Globus pallidus (tissue), 1 donor: Measurements from ENCODE around the gene GALNT5.
"Not testable (repeated sequence)": the region's sequence is repeated elsewhere in the genome, so short reads cannot be mapped to it uniquely, and the experiment has no call there.

Experiments used
- DNase-seq: peaks from one replicate; pipeline ENCODE4 v3.0.0-alpha.2; 2015; ENCODE audit warnings: low spot score

GALNT5 gene

GRCh38 chr2:157257312-157258252 lies at the start of gene GALNT5:
Gene GALNT5 (plus strand): TSS chr2:157257705. CDS start chr2:157258083, 378 bp downstream.
- no peak for DNase-seq

GRCh38 chr2:157216286-157216965 lies 41.1 kb upstream of the GALNT5 start:
- DNase-seq, result no peak

GRCh38 chr2:157217409-157217808 lies 40.1 kb upstream of the GALNT5 start:
- DNase-seq, result no peak

GRCh38 chr2:157218911-157219310 lies 38.6 kb upstream of the GALNT5 start:
- no peak for DNase-seq

- DNase-seq, result no peak
Measured at GRCh38 chr2:157220502-157220901, 37.0 kb upstream of the GALNT5 start.

GRCh38 chr2:157221394-157221988 lies 36.0 kb upstream of the GALNT5 start:
- DNase-seq, result no peak

GRCh38 chr2:157223624-157224205 lies 33.8 kb upstream of the GALNT5 start:
- no peak for DNase-seq

- DNase-seq, result not testable (repeated sequence)
Measured at GRCh38 chr2:157224448-157224847, 33.1 kb upstream of the GALNT5 start.

GRCh38 chr2:157227592-157227991 lies 29.9 kb upstream of the GALNT5 start:
- DNase-seq, result no peak

GRCh38 chr2:157228946-157229345 lies 28.6 kb upstream of the GALNT5 start:
- DNase-seq, result no peak

- no peak for DNase-seq
Measured at GRCh38 chr2:157229572-157229971, 27.9 kb upstream of the GALNT5 start.

- DNase-seq, result no peak
Measured at GRCh38 chr2:157231476-157231875, 26.0 kb upstream of the GALNT5 start.

- no peak for DNase-seq
Measured at GRCh38 chr2:157233506-157233905, 24.0 kb upstream of the GALNT5 start.

- no peak for DNase-seq
Measured at GRCh38 chr2:157236404-157236803, 21.1 kb upstream of the GALNT5 start.

- DNase-seq, result no peak
Measured at GRCh38 chr2:157238296-157238695, 19.2 kb upstream of the GALNT5 start.

- DNase-seq, result no peak
Measured at GRCh38 chr2:157244691-157245090, 12.8 kb upstream of the GALNT5 start.

- DNase-seq, result no peak
Measured at GRCh38 chr2:157245144-157245840, 12.2 kb upstream of the GALNT5 start.

GRCh38 chr2:157245846-157246764 lies 11.4 kb upstream of the GALNT5 start:
- DNase-seq, result no peak

- DNase-seq, result no peak
Measured at GRCh38 chr2:157246765-157247407, 10.6 kb upstream of the GALNT5 start.

GRCh38 chr2:157250836-157251235 lies 6.7 kb upstream of the GALNT5 start:
- no peak for DNase-seq
